Measurements from ENCODE around the gene ZNF808. TPM values are rescaled to one million over a fixed set of nuclear protein-coding genes. Genes with fewer than 3 reads are reported as not detected.

The ZNF808 gene
- total and polyA plus RNA-seq, 4 donors, result 2.8 to 37.9 (median 12.1) TPM

Small RNA genes within 50 kb of the gene (small RNA-seq; reads per million reads assigned to genes)
- not detected for gene RPL39P34 (ENCODE audit: low replicate concordance)

Other genes starting within 250 kb of the ZNF808 start
- 10 to 100 TPM in 1 of 2 donors, 1 to 10 TPM in 1; 8.3 to 10.9 TPM for gene ZNF480, start 230.5 kb upstream of the ZNF808 start, total RNA-seq
- gene ZNF480, start 230.5 kb upstream of the ZNF808 start, polyA plus RNA-seq, result 10 to 100 TPM in 1 of 2 donors, 1 to 10 TPM in 1; 3.5 to 10.8 TPM
- 1 to 10 TPM; 1.4 to 9.4 TPM for gene ZNF610, start 191.4 kb upstream of the ZNF808 start, total RNA-seq
- 1 to 10 TPM in 1 of 2 donors, under 1 TPM in 1; 0.96 to 1.3 TPM for gene ZNF610, start 191.4 kb upstream of the ZNF808 start, polyA plus RNA-seq
- 10 to 100 TPM; 12.5 to 27.4 TPM for gene ZNF880, start 157.7 kb upstream of the ZNF808 start, total RNA-seq
- gene ZNF880, start 157.7 kb upstream of the ZNF808 start, polyA plus RNA-seq, result 1 to 10 TPM; 7.8 to 9.0 TPM
- gene ZNF528, start 129.8 kb upstream of the ZNF808 start, total RNA-seq, result 10 to 100 TPM; 20.8 to 69.1 TPM
- gene ZNF528, start 129.8 kb upstream of the ZNF808 start, polyA plus RNA-seq, result 1 to 10 TPM; 5.0 to 8.9 TPM
- under 1 TPM; 0.18 to 0.20 TPM for gene ZNF534, start 98.5 kb upstream of the ZNF808 start, total RNA-seq
- gene ZNF534, start 98.5 kb upstream of the ZNF808 start, polyA plus RNA-seq, result under 1 TPM; 0.06 to 0.08 TPM
- gene ZNF578, start 74.1 kb upstream of the ZNF808 start, total RNA-seq, result 1 to 10 TPM; 2.5 to 5.2 TPM
- gene ZNF578, start 74.1 kb upstream of the ZNF808 start, polyA plus RNA-seq, result under 1 TPM; 0.48 to 0.65 TPM
- 10 to 100 TPM; 14.8 to 28.9 TPM for gene ZNF701, start 42.6 kb downstream of the ZNF808 start, total RNA-seq
- gene ZNF701, start 42.6 kb downstream of the ZNF808 start, polyA plus RNA-seq, result 1 to 10 TPM; 5.8 to 9.4 TPM
- 100 to 1,000 TPM in 1 of 2 donors, 10 to 100 TPM in 1; 28.5 to 118 TPM for gene ZNF83, start 110.7 kb downstream of the ZNF808 start, total RNA-seq
- gene ZNF83, start 110.7 kb downstream of the ZNF808 start, polyA plus RNA-seq, result 10 to 100 TPM; 14.8 to 64.0 TPM
- gene ZNF611, start 207.4 kb downstream of the ZNF808 start, total RNA-seq, result 10 to 100 TPM; 18.5 to 28.0 TPM
- 1 to 10 TPM; 4.3 to 7.8 TPM for gene ZNF611, start 207.4 kb downstream of the ZNF808 start, polyA plus RNA-seq